Psoas muscle (tissue), 8 donors: ENCODE data around the gene MYL1. TPM values are rescaled to one million over a fixed set of nuclear protein-coding genes. Genes with fewer than 3 reads are reported as not detected.
A peak's percentile ranks its signal among the peaks of the same experiment; 100 is the strongest.

Experiments used
- ATAC-seq, 4 donors: fragments of 200-7000 bp; cut with Tn5 transposase; one replicate each; pipeline ENCODE4 v1.9.1; 2020; ENCODE audit warnings: moderate library complexity in 3 of 4, mild to moderate bottlenecking in 2 of 4
- DNase-seq, 2 donors: peaks; one replicate each; pipeline ENCODE4 v3.0.0-alpha.2; 2020
- H3K27ac ChIP-seq: fragments of 200-600 bp; one replicate; pipeline ENCODE4 v1.8.0; 2022
- H3K27me3 ChIP-seq, 3 donors: fragments of 200-600 bp in 1 of 3; one replicate each; pipeline versions ENCODE4 v1.6.1 to v1.8.0; 2013 to 2022; ENCODE audit warnings: low read length in 2 of 3, mild to moderate bottlenecking in 2 of 3, moderate library complexity in 1 of 3; ENCODE audit not compliant: insufficient read depth in 3 of 3
- H3K36me3 ChIP-seq, 2 donors: fragments of 200-600 bp in 1 of 2; one replicate each; pipeline versions ENCODE4 v1.6.1 to v1.8.0; 2013 to 2022; ENCODE audit warnings: low read depth in 1 of 2, mild to moderate bottlenecking in 1 of 2, moderate library complexity in 1 of 2; ENCODE audit not compliant: insufficient read depth in 1 of 2
- H3K4me1 ChIP-seq: fragments of 200-600 bp; one replicate; pipeline ENCODE4 v1.8.0; 2022
- H3K4me3 ChIP-seq: fragments of 200-600 bp; one replicate; pipeline ENCODE4 v1.8.0; 2022; ENCODE audit warnings: mild to moderate bottlenecking
- H3K9me3 ChIP-seq: fragments of 200-600 bp; one replicate; pipeline ENCODE4 v1.8.0; 2022
- CTCF ChIP-seq: fragments of 200-600 bp; IDR thresholded peaks from one replicate; pipeline ENCODE4 v1.8.0; 2022; ENCODE audit warnings: antibody characterized with exemption
- WGBS, 3 donors: extraction: QIAGEN DNeasy Blood & Tissue Kit; methylation state at CpG; one replicate each; pipeline versions ENCODE4 v1.1.6 to v1.1.7; 2013; 5-methylcytosine and 5-hydroxymethylcytosine counted together
- intact Hi-C, 2 donors: fragments of 100-400 bp; cut with DNase I; formaldehyde crosslinking; loops; one replicate each; pipeline versions ENCODE4 v1.11.0 to v1.14.2; 2022
- polyA plus RNA-seq, 3 donors: library from polyadenylated mRNA; stranded (reverse); fragments of 200-250 nt; gene quantifications; one replicate each; pipeline ENCODE4 v1.2.3, GENCODE V29; 2013
- total RNA-seq, 4 donors: library from RNA; stranded (reverse); fragmentation: NEBNext Ultra II Directional in 2 of 4; extraction: Animal tissue kit (Norgen Biotek cat#: 25700) in 2 of 4; gene quantifications; one replicate each; pipeline versions ENCODE4 v1.2.1 to v1.2.4, GENCODE V29; 2021 to 2023
- donor health status: healthy with polysubstance abuse.
- donor health status: DM: no; HTN: no; CAD: no; lungs with moderate emphysema.
- donor health status: Bipolar disorder and iron deficiency.
- donor health status: healthy.
- donor health status: DM: yes; HTN: yes; CAD: no.
- donor health status: DM: no; HTN: no; CAD: no.
- donor health status: DM: no; HTN: no; CAD: no.
- donor health status: DM: yes; HTN: yes; CAD: no.

MYL1 gene
- total and polyA plus RNA-seq, 7 donors: 2,439 to 9,971 (median 4,164) TPM

GRCh38 chr2:210318891-210319290, 3.9 kb upstream of the MYL1 start:
- intact Hi-C loops: loop anchor here in 1 of 2 donors (2.0 kb wide), 1 partner anchor 72 kb away; no protein-coding TSS in a partner anchor
- no peak for TF ChIP-seq CTCF
- 57 to 66% (median 60%) methylated on average over 3 of the region's 3 CpGs for WGBS, 3 donors
- DNase-seq: no peak
- Histone ChIP-seq H3K4me3 (no peak overlapping the region), H3K4me1 (peaks cover 49% of the 10 kb centered on the region), H3K27ac (peak overlapping the region; percentile 85), H3K36me3 (no peaks in the 10 kb centered on the region), H3K27me3 (no peaks in the 10 kb centered on the region), H3K9me3 (no peaks in the 10 kb centered on the region)
- ATAC-seq: no peak

- Histone ChIP-seq H3K4me3 (no peak overlapping the region), H3K4me1 (peaks cover 45% of the 10 kb centered on the region), H3K36me3 (no peaks in the 10 kb centered on the region), H3K27ac (peak overlapping the region; percentile 85), H3K27me3 (no peaks in the 10 kb centered on the region), H3K9me3 (no peaks in the 10 kb centered on the region)
- WGBS, 3 donors: 28 to 41% (median 32%) methylated on average over 2 of the region's 2 CpGs
- DNase-seq: no peak
- no peak for TF ChIP-seq CTCF
- peak in 3 of 4 donors; percentile 38 to 43 (median 43) for ATAC-seq
- intact Hi-C loops: loop anchor here in 1 of 2 donors (2.0 kb wide), 1 partner anchor 72 kb away; no protein-coding TSS in a partner anchor
These were observed 3.5 kb upstream of the MYL1 start for GRCh38 chr2:210318486-210318885.

- Histone ChIP-seq H3K4me3 (peak overlapping the region; percentile 65), H3K27ac (peak overlapping the region; percentile 85), H3K9me3 (no peaks in the 10 kb centered on the region), H3K27me3 (no peaks in the 10 kb centered on the region), H3K4me1 (peaks cover 11% of the 10 kb centered on the region), H3K36me3 (no peaks in the 10 kb centered on the region)
- WGBS, 3 donors: 0 to 39% (median 11%) methylated on average over 1 of the region's 1 CpG
- TF ChIP-seq CTCF: no peak
- intact Hi-C loops: no loop called here
- DNase-seq: no peak
- ATAC-seq: peak; percentile 65 to 71 (median 69)
These were observed 4.4 kb downstream of the MYL1 start for GRCh38 chr2:210310550-210310949.

- intact Hi-C loops: no loop called here
- peak overlapping the region; percentile 85 for H3K27ac ChIP-seq
- WGBS, 3 donors: 10 to 26% (median 15%) methylated on average over 1 of the region's 1 CpG
- peaks cover 11% of the 10 kb centered on the region for H3K4me1 ChIP-seq
- no peaks in the 10 kb centered on the region for H3K36me3 ChIP-seq
- no peak for TF ChIP-seq CTCF
- peak overlapping the region; percentile 65 for H3K4me3 ChIP-seq
- H3K9me3 ChIP-seq: no peaks in the 10 kb centered on the region
- no peaks in the 10 kb centered on the region for H3K27me3 ChIP-seq
- DNase-seq (no peak), ATAC-seq (peak; percentile 50 to 84 (median 76))
These were observed 5.3 kb downstream of the MYL1 start for GRCh38 chr2:210309548-210310233.
